ENCODE measurements around the gene TMPRSS4.
A peak's percentile ranks its signal among the peaks of the same experiment; 100 is the strongest.

The TMPRSS4 gene

DNA sequence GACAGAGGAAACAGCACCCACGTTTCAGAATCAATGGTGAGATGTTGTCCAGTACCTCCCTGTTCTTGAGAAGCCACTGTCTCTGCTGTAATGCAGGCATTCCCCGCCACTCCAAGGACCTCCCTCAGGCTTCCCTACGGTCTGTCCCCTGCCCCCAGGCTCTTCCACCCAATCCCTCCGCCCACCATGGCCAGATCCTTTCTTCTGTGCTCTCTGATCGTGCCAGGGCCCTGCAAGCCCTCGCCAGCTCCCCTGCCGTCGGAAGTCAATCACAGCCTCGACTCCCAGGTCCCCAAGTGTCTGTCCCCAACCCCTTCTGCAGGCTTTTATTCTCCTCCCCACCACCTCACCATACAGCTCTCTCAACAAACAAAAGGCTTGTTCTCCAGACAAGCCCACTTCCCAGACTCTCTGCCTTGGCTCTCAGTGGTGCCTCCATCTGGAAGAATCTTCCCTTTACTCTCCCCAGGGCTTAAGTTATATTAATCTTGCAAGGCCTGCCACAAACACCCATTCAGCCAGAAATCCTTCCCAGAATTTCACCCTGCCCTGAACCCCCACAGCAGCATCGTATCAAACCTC, 62.1 kb downstream of the TMPRSS4 start:
- DNase-seq = no peak

DNA sequence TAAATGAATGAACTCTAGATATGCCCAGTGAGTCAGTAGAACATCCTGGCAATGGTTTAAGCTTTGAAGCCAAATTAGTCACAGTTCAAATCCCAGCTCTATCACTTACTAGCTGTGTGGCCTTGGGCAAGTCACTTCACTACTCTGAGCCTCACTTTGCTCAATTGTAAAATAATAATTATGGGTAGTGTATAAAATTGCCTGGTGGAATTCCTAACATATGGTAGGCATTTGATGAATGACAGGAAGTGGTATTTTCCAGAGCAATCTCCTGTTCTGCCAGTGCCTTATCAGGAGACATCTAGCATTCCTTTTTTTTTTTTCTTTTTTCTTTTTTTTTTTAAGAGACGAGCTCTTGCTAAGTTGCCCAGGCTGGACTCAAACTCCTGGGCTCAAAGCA, 62.7 kb downstream of the TMPRSS4 start:
- no peak for DNase-seq

DNA sequence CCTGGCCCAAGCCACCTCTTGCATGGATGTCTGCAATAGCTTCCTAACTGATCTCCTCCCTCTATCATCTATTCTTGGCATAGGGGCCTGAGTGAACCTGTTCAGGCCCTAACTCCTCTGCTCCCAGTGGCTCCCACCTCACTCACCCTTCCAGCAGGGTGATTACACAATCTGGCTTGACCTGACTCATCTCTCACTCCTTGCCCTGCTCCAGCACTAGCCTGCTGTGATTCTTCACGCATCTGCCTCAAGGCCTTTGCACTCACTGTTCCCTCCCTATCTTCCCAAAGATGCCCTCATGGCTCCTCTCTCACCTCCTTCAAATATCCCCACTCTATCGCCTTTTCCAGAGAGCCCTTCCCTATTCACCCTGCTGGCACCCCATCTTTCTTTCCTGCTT, 65.2 kb downstream of the TMPRSS4 start:
- DNase-seq = no peak

DNA sequence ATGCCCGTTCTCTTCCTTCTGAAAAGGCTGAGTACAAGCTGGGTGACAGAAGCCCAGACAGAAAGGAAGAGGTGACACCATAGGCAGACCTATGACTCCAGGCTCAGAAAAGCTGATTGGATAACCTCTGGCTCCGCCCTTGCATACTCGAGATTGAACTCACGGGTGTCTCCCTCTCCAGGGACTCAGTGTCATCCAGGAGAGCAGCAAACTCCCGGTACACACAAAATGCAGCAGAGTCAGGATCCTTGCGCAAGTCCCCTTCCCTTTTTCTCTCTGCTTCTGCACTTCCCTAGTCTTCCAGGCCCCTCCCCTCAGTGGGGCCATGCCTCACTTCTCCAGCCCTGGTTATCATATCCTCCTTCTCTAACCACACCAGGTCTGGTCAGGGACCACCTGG, 65.9 kb downstream of the TMPRSS4 start:
- no peak for DNase-seq

DNA sequence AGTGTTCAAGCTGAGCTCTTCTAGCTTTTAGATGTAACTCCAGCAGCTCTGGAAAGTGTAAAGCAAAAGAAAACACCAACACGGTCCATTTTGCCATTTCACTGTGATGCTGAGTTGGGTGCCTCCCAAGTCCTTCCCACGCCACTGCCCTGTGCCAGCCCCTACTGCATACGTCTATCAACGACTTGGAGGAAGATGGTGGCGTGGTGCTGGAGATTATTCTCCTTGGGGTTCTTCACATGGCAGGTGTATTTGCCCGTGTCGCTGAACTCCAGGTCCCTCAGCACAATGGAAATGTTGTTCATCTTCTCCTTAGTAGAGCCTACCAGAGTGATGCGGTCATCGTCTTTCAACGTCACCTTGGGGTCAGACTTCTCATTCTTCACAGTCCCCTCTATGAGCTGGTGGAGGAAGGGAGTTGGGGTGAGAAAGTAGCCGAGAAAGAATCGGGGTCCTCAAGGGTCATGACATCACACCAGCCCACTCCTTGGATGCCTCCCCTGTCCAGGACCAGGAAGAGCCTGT, 66.8 kb downstream of the TMPRSS4 start:
- no peak for DNase-seq

DNA sequence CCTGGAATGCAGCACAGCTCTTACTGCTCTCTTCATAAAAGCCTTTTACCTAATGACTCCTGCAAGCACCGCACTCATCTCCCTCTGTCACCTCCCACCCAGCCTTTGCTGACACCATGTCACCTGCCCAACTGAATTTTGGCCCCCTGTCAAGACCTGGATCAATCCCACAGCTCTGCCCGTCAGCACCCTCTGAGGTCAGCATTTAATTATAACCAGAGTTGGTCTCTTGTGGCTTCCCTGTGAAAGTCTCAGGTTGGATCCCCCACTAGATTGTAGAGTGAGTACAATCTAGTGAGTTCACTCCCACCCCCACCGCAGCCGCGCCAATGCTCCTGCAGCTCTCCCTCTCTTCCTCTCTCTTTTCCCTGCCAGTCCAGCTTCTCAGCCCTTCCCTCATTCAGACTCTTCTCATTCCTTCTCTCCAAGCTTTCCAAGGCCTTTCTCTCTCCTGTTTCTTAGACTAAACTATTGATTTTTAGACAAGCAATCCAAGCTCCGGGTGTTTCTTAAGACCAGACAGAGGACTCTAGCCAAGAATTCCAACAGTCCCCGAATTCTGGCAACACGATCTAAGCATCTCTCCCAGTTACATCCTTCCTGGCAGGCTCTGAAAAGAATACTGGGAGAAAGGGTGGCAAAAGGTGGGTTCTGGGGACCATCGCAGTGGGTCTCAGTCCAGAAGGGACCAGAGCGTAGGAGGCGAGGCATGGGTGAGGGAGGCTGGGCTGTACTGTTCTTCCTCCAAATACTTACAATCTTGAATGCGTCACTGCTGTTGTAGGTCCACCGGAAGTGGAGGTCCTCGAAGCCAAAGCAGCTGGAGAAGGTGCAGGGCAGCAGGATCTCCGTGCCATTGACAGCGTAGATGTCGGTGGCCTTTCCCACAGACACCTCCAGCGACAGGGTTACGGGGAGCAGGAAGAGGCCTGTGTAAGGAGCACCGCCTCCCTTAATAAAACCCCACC, 67.7 kb downstream of the TMPRSS4 start:
- no peak for DNase-seq

DNA sequence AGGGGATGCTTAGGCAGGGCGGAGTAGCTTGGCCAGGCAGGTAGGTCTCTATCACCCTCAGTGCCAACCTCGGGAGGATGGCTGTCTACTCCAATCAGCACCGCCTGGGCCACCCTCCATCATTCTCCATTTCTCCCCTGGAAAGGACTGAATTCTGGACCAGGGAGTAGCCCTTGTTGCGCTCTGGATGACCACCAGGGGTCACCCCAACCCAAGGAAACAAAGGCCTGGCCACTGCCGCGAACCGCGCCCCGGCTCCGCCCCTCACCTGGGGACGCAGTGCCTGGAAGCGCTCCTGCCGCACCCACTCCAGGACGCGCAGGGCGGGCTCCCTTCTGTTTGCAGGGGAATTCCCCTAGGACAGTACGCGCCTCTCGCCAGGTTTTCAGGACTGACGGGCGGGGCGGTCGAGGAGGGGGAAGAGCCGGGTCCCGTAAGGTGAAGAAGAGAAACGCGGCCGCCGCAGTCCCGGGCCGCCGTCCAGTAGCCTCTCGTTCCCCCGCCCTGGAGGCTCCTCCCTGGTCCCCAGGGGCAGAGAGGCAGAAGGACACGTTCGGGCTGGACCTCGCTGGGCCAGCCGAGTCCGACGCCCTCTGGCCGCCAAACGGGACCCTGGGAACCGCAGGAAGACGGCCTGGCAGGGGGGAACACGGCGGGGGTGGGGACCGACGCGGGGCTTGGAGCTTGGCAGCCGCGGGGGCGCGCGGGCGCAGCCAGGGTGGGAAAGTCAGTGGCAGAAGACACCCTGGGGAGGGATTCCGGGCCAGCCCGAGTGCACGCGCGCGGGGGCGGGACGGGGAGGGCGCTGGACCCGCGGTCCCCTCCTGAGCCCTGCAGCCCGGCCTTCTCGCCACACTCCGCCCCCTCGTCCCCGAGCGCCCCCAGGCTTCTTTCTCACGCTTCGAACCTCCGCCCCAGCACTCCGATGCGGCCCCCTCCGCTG, 68.7 kb downstream of the TMPRSS4 start:
- peak; percentile 79 for DNase-seq

DNA sequence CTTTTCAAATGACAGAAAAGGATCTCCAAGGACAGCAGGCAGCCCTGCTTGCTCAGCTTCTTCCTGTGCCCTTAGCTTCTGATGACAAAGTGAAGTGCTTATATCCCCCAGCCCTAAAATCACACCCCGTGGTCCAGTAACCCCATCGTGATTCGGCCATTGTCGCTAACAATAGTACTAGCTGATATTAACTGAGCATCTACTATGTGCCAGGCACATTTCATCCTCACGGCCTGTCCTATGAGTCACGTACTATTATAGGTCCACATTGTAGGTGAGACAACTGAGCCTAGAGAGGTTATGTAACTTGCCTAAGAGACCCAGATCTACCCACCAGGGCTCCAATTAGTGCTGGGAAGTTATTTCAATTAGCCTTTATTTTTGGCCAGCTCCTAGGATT, 69.7 kb downstream of the TMPRSS4 start:
- no peak for DNase-seq

DNA sequence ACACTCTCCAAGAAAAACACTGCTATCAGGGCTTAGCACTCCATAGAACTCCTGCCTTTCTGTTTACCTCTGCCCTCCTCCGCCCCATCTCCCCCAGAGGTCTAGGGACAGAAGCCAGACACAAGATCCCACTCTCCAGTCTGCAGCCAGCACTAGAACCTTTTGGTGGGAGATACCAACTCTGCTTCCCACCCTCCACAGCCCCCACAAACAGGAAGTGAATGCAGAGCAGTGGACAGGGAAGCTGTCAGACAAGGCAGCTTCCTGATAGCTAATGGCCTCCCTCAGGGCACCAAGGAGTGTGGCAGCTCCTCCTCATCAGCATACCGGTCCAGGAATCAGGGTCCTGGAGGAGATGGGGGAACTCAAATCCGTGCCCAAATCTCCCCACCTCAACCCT, 70.6 kb downstream of the TMPRSS4 start:
- no peak for DNase-seq

DNA sequence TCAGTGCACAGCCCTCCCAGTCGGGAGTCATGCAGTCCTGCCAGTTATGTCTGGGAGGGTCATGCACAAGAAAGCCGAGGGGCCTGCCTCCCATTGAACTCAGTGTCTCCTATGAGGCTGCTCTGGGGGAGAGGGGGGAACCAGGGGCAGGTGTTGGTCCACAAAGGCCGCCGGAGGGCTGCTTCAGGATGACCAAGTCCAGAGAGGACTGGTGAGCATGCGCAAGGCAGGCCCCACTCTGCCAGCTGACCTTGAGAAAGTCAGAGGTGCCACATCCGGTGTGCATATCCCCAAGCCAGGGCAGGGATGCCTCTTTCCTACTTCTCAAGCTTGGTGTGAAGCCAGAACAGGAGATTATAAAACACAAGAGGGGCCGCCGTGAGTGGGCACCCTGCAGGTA, 71.4 kb downstream of the TMPRSS4 start:
- no peak for DNase-seq

DNA sequence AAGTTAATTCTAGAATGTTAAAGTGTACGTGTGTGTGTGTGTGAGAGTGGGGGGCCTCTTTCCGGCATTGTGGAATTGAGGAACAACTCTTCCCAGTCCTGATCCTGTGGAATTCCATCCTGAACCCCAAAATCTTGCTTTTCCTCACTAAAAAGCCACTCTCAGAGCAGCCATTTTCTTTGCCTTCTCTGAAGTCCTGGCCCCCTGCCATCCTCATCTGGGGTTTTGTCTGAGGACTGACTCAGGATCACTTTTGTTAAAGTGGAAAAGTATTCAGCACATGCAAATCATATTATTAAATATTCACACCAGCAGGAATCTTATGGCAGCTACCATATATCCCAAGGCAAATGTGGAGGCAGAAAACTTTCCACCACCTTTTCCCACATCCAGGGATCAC, 72.0 kb downstream of the TMPRSS4 start:
- DNase-seq = no peak

DNA sequence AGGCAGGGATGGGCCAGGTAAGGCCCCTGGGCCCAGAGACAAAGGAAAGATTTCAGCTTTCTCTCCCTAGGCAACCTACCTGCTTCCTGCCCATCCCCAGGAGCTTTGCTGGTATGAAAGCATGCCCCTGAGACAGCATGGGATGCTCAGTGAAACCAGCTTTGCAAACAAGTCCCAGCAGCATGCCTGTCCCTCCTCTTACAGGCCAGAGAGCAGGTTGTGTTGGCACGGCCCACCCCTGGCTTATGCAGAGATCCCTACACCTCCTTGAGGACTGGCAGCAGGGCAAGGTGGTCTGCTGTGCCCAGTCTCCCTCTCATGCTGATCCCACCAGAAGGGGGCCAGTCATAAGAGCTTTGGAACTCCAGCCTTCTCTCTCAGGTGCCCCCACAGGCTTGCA, 72.6 kb downstream of the TMPRSS4 start:
- DNase-seq = no peak

DNA sequence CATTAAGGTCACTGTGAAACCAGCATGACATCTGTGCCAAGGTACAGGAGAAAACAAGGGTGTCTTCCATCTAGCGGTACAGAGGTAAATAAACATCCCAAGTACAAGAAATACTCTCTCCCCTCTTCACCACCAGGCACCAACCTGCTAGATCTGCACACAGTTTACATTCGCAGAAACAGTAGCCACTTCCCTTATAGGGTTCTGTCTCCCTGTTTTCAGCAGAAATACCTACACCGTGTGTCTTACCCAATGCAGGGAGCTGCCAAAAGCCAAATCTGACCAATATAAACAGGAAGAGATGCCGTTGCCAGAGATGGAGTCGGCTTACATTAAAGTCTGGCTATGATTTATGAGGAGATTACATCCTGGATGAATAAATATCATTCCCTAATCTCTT, 74.6 kb downstream of the TMPRSS4 start:
- no peak for DNase-seq

DNA sequence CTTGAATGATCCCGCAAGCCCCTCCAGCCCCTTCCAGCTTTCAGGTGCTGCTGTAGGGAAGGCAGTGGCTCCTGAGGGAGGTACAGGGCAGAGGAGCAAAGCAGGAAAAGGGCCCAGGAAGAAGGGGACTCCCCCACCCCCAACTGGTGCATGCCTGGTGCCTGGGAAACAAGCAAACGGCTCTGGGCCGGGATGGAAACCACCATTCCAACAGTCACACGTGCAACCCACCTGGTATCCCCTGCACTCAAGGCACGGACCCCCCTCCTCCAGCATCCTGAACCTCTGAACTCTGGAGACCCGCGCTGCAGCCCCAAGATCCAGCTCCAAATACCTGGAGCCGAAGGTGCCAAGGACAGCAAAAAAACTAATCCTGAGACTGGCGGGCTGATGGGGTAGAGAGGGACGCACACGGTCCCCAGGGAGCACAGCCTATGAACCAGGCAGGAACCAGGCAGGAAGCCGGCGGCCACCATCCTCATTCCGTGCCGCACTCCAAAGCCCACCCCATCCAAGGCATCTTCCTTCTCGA, 75.2 kb downstream of the TMPRSS4 start:
- DNase-seq = no peak

DNA sequence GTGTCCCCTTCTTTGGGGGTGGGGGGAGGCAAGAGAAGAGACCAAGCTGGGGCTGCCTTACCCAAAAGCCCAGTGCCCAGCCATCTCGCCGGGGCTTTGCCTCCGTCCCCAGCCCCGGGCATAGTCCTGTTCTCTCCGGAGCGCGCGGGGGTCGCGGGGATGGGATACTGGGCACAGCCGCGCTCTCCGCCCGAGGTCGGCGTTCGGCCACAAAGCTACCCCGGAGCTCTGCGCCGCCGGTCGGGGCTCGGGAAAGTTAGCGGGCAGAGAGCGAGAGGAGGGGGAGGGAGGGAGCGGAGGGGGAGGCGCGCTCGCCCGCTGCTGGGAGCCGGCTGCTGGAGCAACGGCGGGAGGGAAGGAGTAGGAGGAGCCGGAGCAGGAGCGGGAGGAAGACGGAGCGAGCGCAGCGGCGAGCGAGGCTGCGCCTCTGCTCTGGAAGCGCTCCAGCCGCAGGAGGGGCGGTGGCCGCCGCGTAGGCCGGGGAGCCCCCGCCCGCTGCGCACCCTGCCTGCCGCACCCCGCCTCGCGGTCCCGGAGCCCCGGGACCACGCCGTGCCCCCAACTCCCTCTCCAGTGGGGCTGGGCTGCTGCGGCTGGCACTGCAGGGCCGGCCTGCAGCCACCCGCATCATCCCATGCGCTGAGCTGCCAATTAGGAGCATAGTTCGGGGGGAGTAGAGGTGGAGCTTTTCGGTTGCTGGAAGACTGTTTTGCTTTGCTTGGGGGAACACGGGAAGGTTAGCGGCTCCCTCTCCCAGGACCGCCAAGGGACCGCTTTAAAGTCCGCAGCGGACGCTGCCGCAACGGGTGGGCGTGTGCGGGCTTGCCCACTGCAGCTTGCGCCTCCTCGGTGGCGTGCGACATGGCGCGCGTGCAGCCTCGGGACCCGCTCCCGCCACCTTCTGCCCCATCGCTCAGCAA, 75.9 kb downstream of the TMPRSS4 start, which contains the start of gene SCN4B:
Gene SCN4B (minus strand): TSS at position 272 of the 920 bp plus-strand sequence. CDS start 150 bp downstream, at position 122.
- no peak for DNase-seq

DNA sequence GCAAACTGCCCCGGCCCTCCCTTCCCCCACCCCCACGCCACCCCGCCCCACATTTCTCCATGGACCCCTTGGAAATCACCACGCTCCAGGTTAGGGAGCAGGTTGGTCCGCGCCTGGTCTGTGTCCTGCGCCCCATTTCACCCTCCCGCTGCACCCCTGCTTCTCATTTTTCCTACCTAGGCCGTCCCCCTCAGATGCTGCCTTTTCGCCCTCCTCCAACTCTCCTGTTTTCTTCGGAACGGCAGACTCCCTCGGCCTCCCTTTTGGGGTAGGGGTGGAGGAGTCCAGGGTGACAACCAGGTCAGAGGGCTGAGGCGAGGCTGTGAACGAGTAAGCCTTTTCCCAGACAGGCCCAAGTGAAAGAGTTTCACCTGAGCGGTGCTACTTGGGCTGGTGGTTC, 76.6 kb downstream of the TMPRSS4 start:
- DNase-seq = no peak

DNA sequence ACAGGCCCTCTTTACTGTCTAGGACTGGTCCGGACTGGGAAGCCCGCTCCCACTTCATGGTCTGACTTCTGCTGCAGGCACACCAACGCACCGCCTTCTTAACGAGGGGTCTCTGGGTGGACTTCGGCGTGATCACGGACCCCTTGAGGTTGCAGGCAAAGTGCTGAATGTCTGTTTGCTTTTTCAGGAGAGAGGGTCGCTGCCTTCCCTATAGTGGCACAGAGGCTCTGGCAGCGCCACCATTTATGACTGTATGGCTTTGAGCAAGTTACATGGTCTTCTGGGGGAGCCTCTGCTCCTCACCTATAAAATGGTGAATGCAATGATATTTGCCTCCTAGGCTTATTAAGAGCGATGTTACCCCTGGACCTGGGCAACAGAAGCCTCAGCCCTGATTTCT, 77.1 kb downstream of the TMPRSS4 start:
- DNase-seq = no peak

DNA sequence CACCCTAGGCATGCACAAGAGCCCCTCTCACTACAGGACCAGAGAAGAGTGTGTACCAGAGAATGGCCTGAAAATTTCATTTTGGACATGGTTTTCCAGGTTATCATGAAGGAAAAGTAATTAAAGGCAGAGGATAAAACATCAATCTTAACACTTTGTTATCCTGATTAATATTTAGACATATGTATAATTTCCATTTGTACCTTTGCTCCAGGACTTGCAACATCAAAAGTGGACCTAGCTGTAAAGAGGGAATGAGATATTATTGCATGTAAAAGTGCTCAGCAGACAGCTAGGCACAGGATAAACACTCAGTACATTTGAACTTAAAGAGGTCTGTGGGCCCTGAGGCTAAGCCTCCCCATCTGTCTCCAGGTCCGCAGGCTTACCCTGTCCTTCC, 77.8 kb downstream of the TMPRSS4 start:
- DNase-seq = no peak

DNA sequence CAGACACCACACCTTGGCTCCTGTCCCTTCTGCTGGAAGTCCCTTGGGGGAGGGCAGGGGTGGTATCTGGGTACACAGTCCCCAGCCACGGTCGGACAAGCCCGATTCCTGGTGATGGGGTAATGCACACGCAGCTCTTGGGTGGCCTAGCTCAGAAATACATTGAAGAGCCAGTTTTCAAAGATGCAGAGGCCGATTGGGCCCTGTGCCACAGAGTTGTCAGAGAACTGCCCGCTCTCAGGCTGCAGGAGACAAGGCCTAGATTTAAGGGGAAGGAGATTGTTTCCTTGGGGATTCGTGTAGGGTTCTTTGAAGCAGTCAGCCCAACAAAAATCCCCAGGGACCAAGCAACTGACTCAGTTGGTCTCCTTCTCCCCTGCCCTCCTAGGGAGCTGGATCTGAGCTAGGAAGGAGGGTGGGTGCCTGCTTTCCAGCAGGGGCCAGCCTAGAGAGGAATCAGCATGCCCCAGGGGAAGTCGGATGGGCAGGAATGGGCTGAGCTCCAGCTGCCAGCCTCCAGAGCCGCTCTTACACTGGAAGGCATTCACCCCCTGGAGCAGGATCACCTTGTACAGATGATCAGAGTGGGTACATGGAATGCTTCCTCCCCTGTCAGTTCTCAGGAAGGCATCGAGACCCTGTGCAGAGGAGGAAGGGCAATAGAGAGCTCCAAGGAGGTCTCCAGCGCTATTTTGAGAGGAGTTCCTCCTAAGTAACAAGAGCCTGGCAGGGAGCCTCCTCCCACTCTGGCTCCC, 79.1 kb downstream of the TMPRSS4 start:
- DNase-seq = no peak

DNA sequence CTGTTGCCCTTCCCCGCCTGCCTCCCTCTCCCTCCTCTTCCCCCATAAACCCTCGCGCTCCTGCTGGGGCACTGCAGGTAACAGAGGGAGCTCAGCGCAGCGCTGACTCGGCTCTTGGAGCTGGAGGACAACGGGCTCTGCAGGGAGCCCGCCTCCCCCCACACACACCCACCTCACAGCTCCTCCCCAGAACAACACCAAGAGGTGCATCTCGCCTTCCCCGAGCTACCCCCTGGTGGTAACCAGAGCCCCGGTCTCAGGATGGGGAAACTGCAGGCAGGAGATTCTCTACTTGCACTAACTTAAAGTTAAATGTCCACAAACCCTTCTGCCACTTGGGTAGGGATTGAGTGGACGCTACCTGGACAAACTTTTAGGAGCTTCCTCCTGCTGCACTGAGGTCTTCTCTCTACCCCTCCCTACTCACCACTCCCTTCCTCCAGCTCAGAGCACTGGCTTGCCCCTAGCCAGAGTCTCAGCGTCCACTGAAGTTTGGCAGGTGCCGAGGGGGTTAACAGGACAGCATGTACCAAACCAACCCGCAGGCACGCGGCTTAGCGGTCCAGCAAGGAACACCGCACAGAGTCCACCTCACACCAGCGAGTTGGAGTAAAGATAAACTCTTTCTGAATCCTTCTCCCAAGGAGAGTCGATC, 79.8 kb downstream of the TMPRSS4 start:
- no peak for DNase-seq
